Measurements from ENCODE around the gene PLPP4.

The PLPP4 gene

GRCh38 chr10:120480848-120481247, 23.8 kb downstream of the PLPP4 start:
- Histone ChIP-seq H3K36me3 (ENCODE audit: control insufficient read depth in 2 of 2, insufficient read depth in 1 of 2, low read length in 2 of 2) (no peaks in the 10 kb centered on the region), H3K4me1 (ENCODE audit: control insufficient read depth, insufficient read depth, low read length) (no peaks in the 10 kb centered on the region), H3K9me3 (ENCODE audit: control insufficient read depth, insufficient read depth, low read depth, low read length) (no peaks in the 10 kb centered on the region), H3K27ac (ENCODE audit: extremely low read depth, low read depth, low read length) (no peak overlapping the region), H3K4me3 (ENCODE audit: low read depth, low read length) (no peak overlapping the region)
- CTCF ChIA-PET = interaction anchor here (1.1 kb wide), 1 partner anchor 57 kb away, joined by 3 read pairs; no protein-coding TSS in a partner anchor
- POLR2A ChIA-PET = no interaction called here
- TF ChIP-seq PRDM1 (tag by site-specific recombination; IDR thresholded peaks at IDR 0.05) (no peak), ZNF510 (tag by site-specific recombination; IDR thresholded peaks at IDR 0.05; ENCODE audit: insufficient replicate concordance) (no peak), ZNF302 (tag by site-specific recombination; IDR thresholded peaks at IDR 0.05; ENCODE audit: low read depth) (no peak), ZNF174 (tag by site-specific recombination; IDR thresholded peaks at IDR 0.05) (no peak), ZNF112 (tag by site-specific recombination; IDR thresholded peaks at IDR 0.05) (no peak), ZSCAN30 (tag by site-specific recombination; IDR thresholded peaks at IDR 0.05) (no peak), BCL11B (tag by site-specific recombination; IDR thresholded peaks at IDR 0.05; ENCODE audit: low read depth) (no peak), ZBTB44 (tag by site-specific recombination; IDR thresholded peaks at IDR 0.05) (no peak), ZNF621 (tag by site-specific recombination; IDR thresholded peaks at IDR 0.05) (no peak), ZNF324 (tag by site-specific recombination; IDR thresholded peaks at IDR 0.05) (no peak), ZXDB (tag by site-specific recombination; IDR thresholded peaks at IDR 0.05) (no peak), ZNF704 (tag by site-specific recombination; IDR thresholded peaks at IDR 0.05) (no peak), IKZF3 (tag by site-specific recombination; IDR thresholded peaks at IDR 0.05) (no peak), ZSCAN18 (tag by site-specific recombination; IDR thresholded peaks at IDR 0.05) (no peak), ZNF837 (tag by site-specific recombination; IDR thresholded peaks at IDR 0.05) (no peak), ZNF623 (tag by site-specific recombination; IDR thresholded peaks at IDR 0.05) (no peak), ATF2 (tag by site-specific recombination; IDR thresholded peaks at IDR 0.05; ENCODE audit: low read depth) (no peak), HOXC10 (CRISPR knock-in tag; IDR thresholded peaks at IDR 0.05) (no peak), HOXD13 (CRISPR knock-in tag; IDR thresholded peaks at IDR 0.05; ENCODE audit: borderline replicate concordance) (no peak), HIC1 (tag by site-specific recombination; IDR thresholded peaks at IDR 0.05) (no peak)

All from HEK293 (cell line).